GM21737 (cell line): ENCODE data around the gene ZNF592.

Experiments used
- ATAC-seq: cut with Tn5 transposase; IDR thresholded peaks from one replicate; pipeline ENCODE4 v1.9.1; 2021; ENCODE audit warnings: mild to moderate bottlenecking, moderate library complexity; ENCODE audit not compliant: unreplicated experiment

The ZNF592 gene, protein sequence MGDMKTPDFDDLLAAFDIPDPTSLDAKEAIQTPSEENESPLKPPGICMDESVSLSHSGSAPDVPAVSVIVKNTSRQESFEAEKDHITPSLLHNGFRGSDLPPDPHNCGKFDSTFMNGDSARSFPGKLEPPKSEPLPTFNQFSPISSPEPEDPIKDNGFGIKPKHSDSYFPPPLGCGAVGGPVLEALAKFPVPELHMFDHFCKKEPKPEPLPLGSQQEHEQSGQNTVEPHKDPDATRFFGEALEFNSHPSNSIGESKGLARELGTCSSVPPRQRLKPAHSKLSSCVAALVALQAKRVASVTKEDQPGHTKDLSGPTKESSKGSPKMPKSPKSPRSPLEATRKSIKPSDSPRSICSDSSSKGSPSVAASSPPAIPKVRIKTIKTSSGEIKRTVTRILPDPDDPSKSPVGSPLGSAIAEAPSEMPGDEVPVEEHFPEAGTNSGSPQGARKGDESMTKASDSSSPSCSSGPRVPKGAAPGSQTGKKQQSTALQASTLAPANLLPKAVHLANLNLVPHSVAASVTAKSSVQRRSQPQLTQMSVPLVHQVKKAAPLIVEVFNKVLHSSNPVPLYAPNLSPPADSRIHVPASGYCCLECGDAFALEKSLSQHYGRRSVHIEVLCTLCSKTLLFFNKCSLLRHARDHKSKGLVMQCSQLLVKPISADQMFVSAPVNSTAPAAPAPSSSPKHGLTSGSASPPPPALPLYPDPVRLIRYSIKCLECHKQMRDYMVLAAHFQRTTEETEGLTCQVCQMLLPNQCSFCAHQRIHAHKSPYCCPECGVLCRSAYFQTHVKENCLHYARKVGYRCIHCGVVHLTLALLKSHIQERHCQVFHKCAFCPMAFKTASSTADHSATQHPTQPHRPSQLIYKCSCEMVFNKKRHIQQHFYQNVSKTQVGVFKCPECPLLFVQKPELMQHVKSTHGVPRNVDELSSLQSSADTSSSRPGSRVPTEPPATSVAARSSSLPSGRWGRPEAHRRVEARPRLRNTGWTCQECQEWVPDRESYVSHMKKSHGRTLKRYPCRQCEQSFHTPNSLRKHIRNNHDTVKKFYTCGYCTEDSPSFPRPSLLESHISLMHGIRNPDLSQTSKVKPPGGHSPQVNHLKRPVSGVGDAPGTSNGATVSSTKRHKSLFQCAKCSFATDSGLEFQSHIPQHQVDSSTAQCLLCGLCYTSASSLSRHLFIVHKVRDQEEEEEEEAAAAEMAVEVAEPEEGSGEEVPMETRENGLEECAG (N-terminal part only)

GRCh38 chr15:84748274-84749110, at the start of gene ZNF592:
Gene ZNF592, plus strand, starts transcription at chr15:84748592. Its CDS starts 34,084 bp downstream, at chr15:84782676.
- peak; percentile 46 for ATAC-seq

GRCh38 chr15:84699538-84700191, 48.7 kb upstream of the ZNF592 start:
- ATAC-seq: no peak

GRCh38 chr15:84702961-84703482, 45.4 kb upstream of the ZNF592 start:
- no peak for ATAC-seq

GRCh38 chr15:84703808-84704207, 44.6 kb upstream of the ZNF592 start:
- ATAC-seq: no peak

- ATAC-seq: no peak
Measured at GRCh38 chr15:84714372-84714771, 34.0 kb upstream of the ZNF592 start.

- ATAC-seq: no peak
Measured at GRCh38 chr15:84714821-84715220, 33.6 kb upstream of the ZNF592 start.

DNA sequence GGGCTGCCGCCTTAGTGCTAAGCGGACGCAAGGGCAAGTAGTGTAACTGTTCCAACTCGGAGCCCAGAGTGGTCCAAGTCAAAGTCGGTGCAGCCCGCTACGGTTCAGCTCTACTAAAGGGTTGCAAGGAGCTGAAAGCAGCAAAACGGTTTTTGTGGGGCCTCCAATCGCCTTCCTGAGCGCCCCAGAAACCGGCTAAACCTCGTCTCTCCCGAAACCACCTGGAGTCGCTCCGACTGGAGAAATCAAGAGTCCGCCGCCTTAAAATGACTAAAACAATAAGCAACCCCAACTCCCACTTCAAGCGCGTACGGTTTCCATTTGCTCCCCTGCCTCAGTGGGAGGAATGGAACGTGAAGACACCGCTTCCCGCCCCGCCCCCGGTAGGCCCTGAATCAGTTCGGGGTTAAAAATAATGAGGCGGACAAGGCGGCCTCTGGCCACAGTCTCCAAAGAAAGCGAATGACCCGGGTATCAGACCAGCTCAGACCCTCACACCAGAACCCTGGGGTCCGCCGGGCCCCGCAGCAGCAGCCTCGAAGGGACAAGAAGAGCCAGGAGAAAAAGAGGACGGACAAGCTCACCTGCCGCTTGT, 32.9 kb upstream of the ZNF592 start:
- ATAC-seq: no peak

- peak; percentile 94 for ATAC-seq
Measured at GRCh38 chr15:84716036-84716732, 32.2 kb upstream of the ZNF592 start, which contains the start of gene SEC11A. Gene SEC11A, minus strand, starts transcription at chr15:84716139. Its CDS starts 64 bp downstream, at chr15:84716075.

DNA sequence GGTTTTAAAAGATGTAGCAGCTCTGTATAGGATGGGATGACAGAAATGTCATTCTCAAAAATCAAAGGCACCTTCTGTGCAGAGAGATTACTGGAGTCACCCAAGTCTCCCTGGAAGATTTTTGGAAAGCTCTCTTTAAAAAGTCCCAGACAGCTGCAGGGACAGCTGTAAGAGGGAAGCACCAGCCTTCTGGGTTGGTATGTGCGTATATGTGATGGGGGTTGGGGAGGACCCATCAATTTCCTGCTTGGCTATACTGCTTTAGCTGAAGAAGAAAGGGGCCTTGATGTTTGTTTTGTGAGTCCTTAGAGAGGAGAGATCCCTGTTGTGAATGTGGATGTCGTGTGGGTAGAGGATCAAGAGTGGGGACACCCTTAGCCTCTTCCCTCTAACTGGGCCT, 27.0 kb upstream of the ZNF592 start:
- ATAC-seq: no peak

DNA sequence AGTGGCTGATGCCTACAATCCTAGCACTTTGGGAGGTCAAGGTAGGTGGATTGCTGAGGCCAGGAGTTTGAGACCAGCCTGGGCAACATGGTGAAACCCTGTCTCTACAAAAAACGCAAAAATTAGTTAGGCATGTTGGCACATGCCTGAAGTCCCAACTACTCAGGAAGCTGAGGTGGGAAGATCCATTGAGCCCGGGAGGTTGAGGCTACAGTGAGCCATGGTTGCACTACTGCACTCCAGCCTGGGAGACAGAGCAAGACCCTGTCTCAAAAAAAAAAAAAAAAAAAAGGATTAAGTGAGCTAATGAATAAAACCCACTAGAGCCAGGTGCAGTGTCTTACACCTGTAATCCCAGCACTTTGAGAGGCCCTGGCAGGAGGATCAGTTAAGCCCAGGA, 25.8 kb upstream of the ZNF592 start:
- no peak for ATAC-seq

DNA sequence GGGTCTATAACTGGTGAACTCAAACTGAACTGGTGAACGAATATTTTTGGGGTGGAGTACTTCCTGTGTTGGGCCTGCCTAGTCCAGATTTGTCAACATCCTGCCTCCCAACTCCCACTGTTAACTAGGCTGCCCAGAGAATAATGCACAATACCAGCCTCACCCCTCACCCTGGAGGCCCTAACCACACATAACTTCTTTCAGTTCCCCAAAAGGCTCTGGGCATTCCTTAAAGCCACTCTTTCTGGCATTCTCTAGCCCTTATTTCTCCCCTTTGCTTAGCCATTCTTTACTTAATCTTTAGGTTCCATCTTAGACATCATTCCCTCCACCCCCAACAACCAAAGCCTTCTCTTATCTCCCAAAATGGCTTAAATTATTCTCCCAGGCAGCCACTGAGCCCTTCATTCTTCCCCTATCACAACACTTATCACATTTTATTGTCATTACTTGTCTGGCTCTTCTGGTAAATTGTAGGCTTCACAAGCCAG, 23.3 kb upstream of the ZNF592 start:
- ATAC-seq: peak; percentile 81

DNA sequence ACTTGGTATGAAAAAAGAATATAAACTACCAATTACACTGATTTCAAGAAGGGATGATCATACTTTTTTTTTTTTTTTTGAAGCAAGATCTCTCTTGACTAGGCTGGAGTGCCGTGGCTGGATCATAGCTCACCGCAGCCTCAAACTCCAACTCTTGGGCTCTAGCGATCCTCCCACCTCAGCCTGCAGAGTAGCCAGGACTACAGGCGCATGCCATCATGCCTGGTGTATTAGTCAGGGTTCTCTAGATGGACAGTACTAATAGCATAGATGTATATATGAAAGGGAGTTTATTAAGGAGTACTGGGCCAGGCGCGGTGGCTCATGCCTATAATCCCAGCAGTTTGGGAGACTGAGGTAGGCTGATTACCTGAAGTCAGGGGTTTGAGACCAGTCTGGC, 21.0 kb upstream of the ZNF592 start:
- ATAC-seq: no peak

DNA sequence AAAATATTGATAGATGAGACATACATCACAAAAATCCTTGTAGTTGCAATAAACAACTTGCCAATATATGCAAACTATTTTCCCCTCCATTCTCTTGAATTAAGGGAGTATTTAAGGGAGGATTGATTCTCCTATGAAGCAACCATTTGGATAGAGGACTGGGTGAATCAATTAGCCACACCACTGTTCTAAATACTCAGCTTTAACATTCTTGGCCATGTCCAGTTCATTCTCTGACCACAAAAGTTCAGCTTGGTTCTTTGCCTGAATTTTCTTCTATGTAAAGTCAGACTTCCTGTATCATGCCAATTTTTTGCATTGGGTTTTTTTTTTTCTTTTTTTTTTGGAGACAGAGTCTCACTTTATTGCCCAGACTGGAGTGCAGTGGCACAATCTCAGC, 16.6 kb upstream of the ZNF592 start:
- no peak for ATAC-seq

- ATAC-seq: peak; percentile 72
Measured at GRCh38 chr15:84734794-84735479, 13.5 kb upstream of the ZNF592 start.

DNA sequence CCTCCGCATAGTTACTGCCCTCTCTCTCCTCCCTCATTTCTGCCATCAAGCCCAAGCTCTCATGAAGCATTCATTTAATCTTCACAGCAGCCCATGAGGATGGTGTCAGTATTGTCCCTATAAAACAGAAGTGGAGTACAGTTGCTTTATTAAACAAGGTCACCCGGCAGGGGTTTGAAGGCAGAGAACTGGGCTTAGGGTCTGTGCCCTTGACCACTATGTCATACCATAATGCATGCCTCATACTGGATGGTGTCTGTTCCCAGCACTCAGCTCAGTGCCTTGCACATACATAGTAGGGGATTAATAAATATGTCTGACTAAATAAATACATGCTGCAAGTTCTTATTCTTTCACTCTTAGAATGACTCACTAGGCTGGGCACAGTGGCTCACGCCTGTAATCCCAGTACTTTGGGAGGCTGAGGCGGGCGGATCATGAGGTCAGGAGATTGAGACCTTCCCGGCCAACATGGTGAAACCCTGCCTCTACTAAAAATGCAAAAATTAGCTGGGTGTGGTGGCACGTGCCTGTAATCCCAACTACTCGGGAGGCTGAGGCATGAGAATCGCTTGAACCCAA, 12.8 kb upstream of the ZNF592 start:
- peak; percentile 39 for ATAC-seq

- ATAC-seq: peak; percentile 41
Measured at GRCh38 chr15:84736375-84736774, 12.0 kb upstream of the ZNF592 start.

DNA sequence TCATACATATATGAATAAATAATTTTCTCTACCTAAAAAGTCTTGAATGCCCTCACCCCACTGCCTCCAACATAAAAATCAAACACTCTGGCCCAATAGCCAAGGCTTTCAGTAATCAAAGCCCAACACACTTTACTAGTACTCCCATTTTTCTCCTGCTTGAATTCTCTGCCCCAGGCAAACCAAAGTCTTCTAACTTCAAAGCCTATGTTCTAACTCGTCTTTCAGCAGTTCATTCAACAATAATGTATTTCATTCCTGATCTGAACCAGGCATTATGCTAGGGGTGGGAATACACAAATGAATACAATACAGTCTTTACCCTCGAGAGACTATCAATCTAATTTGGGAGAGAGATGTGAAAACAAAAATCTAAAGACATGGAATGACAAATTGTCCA, 11.4 kb upstream of the ZNF592 start:
- no peak for ATAC-seq
